NT2/D1 (cell line): Measurements from ENCODE around the gene H2BK1.

Source experiments
- DNase-seq: peaks from one replicate; pipeline ENCODE4 v3.0.0-alpha.2; 2011; ENCODE audit warnings: low read depth, low spot score
- H3K27me3 ChIP-seq: 2 replicates; pipeline ENCODE4 v1.6.0; 2011; ENCODE audit warnings: mild to moderate bottlenecking; ENCODE audit not compliant: insufficient read length, insufficient read depth
- H3K36me3 ChIP-seq: 2 replicates; pipeline ENCODE4 v1.6.1; 2011; ENCODE audit warnings: mild to moderate bottlenecking, low read length, mixed read lengths; ENCODE audit not compliant: insufficient read depth, insufficient read length
- H3K4me1 ChIP-seq: 2 replicates; pipeline ENCODE4 v1.5.1; 2011; ENCODE audit not compliant: insufficient read depth, insufficient read length
- H3K4me3 ChIP-seq: 2 replicates; pipeline ENCODE4 v1.5.1; 2011; ENCODE audit warnings: low read depth; ENCODE audit not compliant: insufficient read length
- H3K9ac ChIP-seq: 2 replicates; pipeline ENCODE4 v1.6.0; 2011; ENCODE audit warnings: low read depth; ENCODE audit not compliant: insufficient read length
- H3K9me3 ChIP-seq: 2 replicates; pipeline ENCODE4 v1.5.1; 2011; ENCODE audit warnings: mild to moderate bottlenecking, low read length; ENCODE audit not compliant: insufficient read depth
- SUZ12 ChIP-seq: IDR thresholded peaks from 2 replicates; pipeline ENCODE4 v1.6.1; 2011; ENCODE audit not compliant: insufficient read length, insufficient read depth; ENCODE audit errors: extremely low read depth
- YY1 ChIP-seq: IDR thresholded peaks from 2 replicates; pipeline ENCODE4 v1.6.1; 2011; ENCODE audit not compliant: insufficient read length, insufficient read depth
- ZNF274 ChIP-seq: IDR thresholded peaks from 2 replicates; pipeline ENCODE4 v1.6.1; 2011; ENCODE audit warnings: mild to moderate bottlenecking, low read depth, low read length

The H2BK1 gene

DNA sequence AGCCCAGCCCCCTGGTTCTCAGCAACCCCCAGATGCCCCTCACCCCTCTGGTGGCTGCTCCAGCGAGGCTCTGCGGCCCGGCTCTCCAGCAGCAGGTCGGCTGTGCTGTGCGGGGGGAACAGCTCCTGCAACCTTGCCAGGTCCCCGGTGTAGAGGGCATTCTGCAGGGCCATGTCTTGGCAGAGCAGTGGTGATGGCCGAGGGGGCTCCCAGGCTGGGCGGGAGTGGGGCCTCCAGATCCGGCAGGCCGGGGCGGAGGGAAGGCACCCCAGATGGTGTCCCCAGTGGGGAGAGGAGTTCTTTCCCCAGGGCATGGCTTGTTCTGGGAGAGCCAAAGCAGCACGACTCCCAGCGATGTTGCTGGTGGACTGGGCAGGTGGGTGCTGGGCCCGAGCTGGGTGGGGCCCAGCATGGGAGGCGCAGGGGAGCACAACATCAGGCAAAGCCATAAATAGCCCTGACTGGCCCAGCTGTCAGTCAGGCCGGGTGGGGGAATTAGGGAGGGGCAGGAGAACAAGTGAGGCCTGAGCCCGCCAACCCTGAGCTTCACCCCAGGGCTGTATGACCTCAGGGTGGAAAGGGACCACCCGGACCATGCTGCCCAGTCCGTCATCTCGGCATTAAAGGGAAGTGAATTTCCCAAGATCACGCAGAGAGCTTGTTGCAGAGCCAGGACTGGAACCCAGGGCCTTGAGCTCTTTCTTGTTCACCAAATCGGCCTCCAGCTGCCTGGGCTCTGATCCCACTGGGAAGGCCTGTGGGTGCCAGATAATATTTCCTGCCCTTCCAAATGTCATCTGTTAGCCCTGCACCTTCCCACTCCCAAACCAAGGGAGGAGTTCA lies 22.7 kb downstream of the H2BK1 start:
- DNase-seq, result no peak
- TF ChIP-seq ZNF274 (no peak), SUZ12 (no peak), YY1 (no peak)
- Histone ChIP-seq H3K27me3 (no peaks in the 10 kb centered on the region), H3K4me3 (no peak overlapping the region), H3K4me1 (no peaks in the 10 kb centered on the region), H3K9me3 (no peaks in the 10 kb centered on the region), H3K36me3 (no peaks in the 10 kb centered on the region), H3K9ac (no peak overlapping the region)

DNA sequence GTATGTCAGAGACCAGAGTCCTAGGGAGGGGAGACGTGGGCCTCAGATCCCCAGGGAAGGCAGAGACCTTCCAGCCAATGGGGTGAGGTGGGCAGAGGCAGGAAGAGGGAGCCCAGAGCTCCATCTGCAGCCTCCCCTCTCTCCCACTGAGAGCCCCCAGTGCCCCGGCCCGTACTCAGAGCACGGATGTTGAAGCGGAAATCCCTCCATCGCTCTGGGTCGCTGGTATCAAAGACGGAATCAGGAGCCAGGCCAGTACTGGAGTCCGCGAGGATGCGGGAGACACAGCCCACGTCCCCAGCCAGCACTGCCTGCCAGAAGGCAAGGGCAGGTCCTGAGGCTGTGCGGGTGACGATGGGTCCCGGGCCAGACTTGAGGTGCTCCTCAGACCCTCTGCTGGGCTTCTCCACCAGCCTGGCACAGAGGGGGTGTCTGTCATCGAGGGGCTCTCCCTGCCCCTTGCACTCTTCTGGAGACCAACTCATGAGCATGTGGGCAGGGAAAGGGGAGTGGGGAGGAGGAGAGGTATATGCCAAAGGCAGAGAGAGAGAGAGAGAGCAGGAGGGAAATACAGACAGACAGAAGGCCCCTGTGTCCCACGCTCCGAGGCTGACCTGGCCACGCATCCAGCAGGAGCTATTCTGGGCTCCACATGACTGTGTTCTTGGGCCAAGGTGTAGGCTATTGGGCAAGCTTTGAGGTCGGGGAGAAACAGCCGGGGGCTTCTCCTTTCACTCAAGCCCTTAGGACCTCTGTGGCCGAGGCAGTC lies 23.5 kb downstream of the H2BK1 start, which contains the start of gene ASB10:
Gene ASB10 (minus strand): TSS at position 611 of the 769 bp plus-strand sequence. CDS start 120 bp downstream, at position 491.
- no peak for TF ChIP-seq SUZ12
- no peak for TF ChIP-seq ZNF274
- TF ChIP-seq YY1, result no peak
- H3K9ac ChIP-seq, result no peak within 1 kb of the TSS
- H3K27me3 ChIP-seq, result no peaks in the 10 kb centered on the region
- H3K36me3 ChIP-seq, result no peaks in the 10 kb centered on the region
- H3K4me1 ChIP-seq, result no peaks in the 10 kb centered on the region
- no peak within 1 kb of the TSS for H3K4me3 ChIP-seq
- no peak for DNase-seq
- no peaks in the 10 kb centered on the region for H3K9me3 ChIP-seq

DNA sequence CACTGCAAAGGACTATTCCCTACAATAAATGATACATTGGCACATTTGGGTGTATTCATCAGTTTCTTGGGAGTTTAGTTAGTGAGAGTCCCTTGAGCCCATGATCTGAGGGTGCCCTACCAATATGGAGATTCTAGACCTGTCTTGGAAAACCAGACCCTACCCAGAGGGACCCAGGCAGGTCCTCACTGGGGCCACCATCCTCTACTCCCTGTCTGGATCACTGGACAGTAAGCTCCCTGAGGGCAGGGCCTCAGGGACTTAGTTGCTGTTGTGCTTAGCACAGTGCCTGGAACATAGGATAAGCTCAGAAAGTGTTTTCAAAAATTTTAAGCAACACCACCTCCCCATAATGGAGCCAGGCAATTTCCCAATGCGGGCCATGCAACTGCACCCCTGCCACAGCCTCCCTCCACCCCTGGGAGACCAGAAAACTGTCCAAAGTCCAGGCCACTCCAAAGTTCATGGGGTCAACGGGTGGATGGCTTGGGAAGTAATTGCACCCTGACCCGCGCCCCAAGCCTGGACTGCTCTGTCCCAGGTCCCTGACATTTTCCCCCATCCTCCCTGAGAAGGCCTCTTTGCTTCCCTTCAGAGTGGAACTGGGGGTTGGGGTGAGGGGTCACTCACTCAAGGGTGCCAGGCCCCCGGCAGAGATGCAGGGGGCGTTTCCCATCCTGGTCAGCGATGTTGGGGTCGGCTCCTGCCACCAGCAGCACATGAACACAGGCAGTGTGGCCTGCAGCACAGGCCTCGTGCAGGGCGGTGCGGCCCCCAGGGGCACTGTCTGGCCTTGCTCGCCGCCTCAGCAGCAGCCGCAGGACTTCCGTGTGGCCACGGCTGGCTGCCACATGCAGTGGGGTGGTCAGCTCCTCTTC lies 24.3 kb downstream of the H2BK1 start:
- no peak for TF ChIP-seq ZNF274
- Histone ChIP-seq H3K4me1 (no peaks in the 10 kb centered on the region), H3K4me3 (no peak overlapping the region), H3K27me3 (no peaks in the 10 kb centered on the region), H3K9ac (no peak overlapping the region), H3K9me3 (no peaks in the 10 kb centered on the region), H3K36me3 (no peaks in the 10 kb centered on the region)
- no peak for DNase-seq

DNA sequence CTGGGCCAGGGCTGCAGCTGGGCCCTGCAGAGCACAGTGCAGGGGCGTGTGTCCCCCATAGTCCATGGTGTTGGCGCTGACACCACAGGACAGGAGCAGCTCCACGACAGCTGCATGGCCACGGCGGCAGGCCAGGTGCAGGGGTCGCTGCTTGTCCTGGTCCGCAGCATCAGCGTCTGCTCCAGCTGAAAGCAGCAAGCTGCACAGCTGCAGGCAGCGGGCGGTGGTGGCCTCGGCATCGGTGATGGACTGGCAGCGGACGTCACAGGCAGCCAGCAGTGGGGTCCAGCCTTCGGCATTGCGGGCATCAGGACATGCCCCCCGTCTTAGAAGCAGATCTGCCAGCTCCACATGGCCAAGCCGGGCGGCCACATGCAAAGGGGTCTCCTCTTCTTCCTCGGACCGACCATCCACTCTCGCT lies 29.3 kb downstream of the H2BK1 start:
- Histone ChIP-seq H3K9ac (no peak overlapping the region), H3K4me1 (peaks cover 2% of the 10 kb centered on the region), H3K27me3 (peaks cover 4% of the 10 kb centered on the region), H3K9me3 (no peaks in the 10 kb centered on the region), H3K36me3 (no peaks in the 10 kb centered on the region), H3K4me3 (no peak overlapping the region)
- DNase-seq, result no peak
- TF ChIP-seq SUZ12, result no peak

DNA sequence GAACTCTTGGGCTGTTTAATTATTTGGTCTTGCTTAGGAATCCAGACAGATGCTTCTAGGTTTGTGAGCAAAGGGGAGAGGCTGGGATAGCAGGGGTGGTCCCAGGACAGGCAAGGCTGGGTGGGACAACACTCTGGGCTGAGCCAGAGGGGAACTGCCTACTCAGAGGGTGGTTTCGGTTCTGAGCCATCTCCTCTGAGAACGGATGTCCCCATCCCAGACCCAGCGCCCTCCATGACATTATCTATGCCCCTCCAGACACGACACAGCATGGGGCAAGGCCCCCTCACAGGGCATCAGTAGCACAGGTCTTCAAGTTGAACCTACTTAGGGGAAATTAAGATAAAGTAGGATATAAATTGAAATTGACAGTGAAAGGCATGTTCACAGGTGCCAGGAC lies 30.3 kb downstream of the H2BK1 start:
- Histone ChIP-seq H3K9ac (no peak overlapping the region), H3K36me3 (no peaks in the 10 kb centered on the region), H3K4me1 (peaks cover 4% of the 10 kb centered on the region), H3K27me3 (peaks cover 4% of the 10 kb centered on the region), H3K4me3 (no peak overlapping the region), H3K9me3 (peaks cover 4% of the 10 kb centered on the region; the same call in 1 of the 2 replicates)
- no peak for DNase-seq
- no peak for TF ChIP-seq YY1
- no peak for TF ChIP-seq ZNF274
- no peak for TF ChIP-seq SUZ12

DNA sequence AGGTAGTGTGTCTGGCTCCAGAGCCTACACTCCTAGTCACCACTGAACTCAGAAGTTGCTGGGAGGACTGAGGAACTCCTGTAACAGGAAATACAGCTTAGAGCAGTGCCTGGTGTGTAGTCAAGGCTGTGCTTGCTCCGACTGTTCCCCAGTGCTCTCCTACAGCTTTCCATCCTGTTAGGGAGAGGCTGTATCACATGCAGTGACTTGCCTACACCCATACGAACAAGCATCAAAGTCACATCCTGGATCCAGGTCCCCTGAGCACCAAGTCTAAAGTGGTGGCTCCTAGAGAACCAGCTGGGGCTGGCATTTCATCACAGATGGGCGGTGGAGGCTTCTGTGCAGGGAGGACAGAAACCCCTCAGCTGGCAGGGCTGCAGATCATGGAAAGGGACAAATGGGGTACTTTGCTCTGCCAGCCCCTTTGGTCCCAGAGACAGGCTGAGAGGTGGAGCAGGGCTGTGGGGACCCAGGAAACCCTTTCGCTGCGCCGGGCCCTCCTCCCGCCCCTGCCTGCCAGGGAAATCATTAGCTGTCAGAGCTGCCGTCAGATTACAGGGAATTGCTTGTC lies 30.9 kb downstream of the H2BK1 start:
- H3K36me3 ChIP-seq, result no peaks in the 10 kb centered on the region
- peaks cover 9% of the 10 kb centered on the region; the same call in 1 of the 2 replicates for H3K9me3 ChIP-seq
- DNase-seq, result no peak
- H3K4me1 ChIP-seq, result peaks cover 4% of the 10 kb centered on the region
- peaks cover 4% of the 10 kb centered on the region for H3K27me3 ChIP-seq
- no peak overlapping the region for H3K4me3 ChIP-seq
- H3K9ac ChIP-seq, result no peak overlapping the region
- no peak for TF ChIP-seq ZNF274
